SIG-M5 treated with dmso at 0.1 percent for 504 hours (cell line): Measurements from ENCODE around the gene HENMT1.

Experiments
- DNase-seq: peaks from one replicate; lab custom pipeline; 2025; ENCODE audit not compliant: unreplicated experiment; lab: John Stamatoyannopoulos, UW

The HENMT1 gene

GRCh38 chr1:108628665-108629064, 32.2 kb downstream of the HENMT1 start:
- DNase-seq, result no peak

DNA sequence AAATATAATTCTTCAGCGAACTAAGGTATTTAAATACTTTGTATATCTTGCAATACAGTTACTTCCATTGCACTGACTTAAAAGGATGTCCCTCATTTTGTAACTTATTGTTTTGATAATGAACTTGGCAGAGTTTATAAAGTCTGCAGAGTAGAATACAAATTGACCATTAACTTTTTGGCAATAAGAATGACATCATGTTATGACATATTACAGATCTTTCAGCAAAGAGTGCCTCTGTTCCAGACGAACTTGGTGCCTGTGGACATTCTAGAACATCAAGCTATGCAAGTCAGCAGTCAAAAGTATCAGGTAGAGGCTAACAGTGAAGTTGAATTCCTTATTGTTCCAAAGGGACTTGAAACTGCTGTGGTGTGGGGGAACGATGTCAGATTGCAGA, 32.9 kb downstream of the HENMT1 start:
- DNase-seq, result no peak

GRCh38 chr1:108627256-108627655, 33.6 kb downstream of the HENMT1 start:
- no peak for DNase-seq

DNA sequence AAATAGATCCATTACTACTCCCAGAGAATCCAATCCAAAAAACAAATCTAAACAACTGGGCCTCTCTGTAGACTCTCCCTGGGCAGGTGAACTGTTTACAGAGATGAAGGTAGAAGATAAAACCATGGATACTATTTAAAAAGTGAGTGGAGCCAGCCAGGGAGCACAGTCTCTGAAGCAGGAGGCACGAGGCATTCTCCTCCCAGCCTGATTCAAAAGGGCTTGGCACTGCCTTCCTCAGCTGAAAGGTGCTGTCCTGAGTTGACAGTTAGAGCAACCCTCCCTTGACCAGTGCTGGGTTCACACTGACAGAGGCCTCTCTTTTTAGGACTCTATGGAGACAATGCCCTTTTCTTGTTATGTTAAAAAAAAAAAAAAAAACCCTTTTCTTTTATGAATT, 36.8 kb downstream of the HENMT1 start:
- no peak for DNase-seq

DNA sequence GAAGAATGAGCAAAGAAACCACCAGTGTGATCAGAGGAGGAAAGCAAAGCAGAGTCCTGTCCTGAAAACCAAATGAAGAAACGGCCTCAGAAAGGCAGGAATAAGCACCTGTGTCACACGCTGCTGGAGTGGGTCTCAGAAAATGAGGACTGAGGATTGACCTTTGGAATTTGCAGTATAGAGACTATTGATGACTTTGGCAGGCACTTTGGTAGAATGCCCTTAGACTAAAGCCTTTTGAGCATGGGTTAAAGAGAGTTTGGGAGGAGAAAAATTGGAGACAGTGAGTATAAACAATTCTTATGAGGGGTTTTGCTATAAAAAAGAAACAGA, 43.2 kb downstream of the HENMT1 start:
- no peak for DNase-seq

- DNase-seq, result no peak
Observed at GRCh38 chr1:108617008-108617723, 43.7 kb downstream of the HENMT1 start.

GRCh38 chr1:108615544-108615943, 45.3 kb downstream of the HENMT1 start:
- DNase-seq, result no peak

- DNase-seq, result no peak
Observed at GRCh38 chr1:108612496-108612895, 48.4 kb downstream of the HENMT1 start.

- DNase-seq, result no peak
Observed at GRCh38 chr1:108611984-108612383, 48.9 kb downstream of the HENMT1 start.

GRCh38 chr1:108610073-108610472, 50.8 kb downstream of the HENMT1 start:
- DNase-seq, result no peak

DNA sequence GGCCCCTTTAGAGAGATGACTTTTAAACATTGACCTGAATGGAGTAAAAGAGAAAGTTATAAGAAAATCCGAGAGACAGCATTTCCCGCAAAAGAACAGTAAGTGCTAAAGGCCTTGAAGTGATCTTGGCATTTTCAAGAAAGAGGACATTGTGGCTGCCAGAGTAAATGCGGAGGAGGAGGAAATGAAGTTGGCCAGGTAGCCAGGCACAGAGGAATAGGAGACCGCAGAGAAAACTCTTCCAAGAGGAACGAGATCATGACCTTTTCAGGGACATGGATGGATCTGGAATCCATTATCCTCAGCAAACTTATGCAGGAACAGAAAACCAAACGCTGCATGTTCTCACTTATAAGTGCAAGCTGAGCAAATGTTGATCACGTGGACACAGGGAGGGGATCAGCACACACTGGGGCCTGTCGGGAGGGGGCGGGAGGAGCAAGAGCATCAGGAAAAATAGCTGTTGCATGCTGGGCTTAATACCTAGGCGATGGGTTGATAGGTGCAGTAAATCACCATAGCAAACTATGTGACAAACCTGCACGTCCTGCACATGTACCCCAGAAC, 51.3 kb downstream of the HENMT1 start:
- DNase-seq, result no peak

- DNase-seq, result no peak
Observed at GRCh38 chr1:108606478-108606877, 54.4 kb downstream of the HENMT1 start.

GRCh38 chr1:108605633-108606032, 55.3 kb downstream of the HENMT1 start:
- DNase-seq, result no peak

DNA sequence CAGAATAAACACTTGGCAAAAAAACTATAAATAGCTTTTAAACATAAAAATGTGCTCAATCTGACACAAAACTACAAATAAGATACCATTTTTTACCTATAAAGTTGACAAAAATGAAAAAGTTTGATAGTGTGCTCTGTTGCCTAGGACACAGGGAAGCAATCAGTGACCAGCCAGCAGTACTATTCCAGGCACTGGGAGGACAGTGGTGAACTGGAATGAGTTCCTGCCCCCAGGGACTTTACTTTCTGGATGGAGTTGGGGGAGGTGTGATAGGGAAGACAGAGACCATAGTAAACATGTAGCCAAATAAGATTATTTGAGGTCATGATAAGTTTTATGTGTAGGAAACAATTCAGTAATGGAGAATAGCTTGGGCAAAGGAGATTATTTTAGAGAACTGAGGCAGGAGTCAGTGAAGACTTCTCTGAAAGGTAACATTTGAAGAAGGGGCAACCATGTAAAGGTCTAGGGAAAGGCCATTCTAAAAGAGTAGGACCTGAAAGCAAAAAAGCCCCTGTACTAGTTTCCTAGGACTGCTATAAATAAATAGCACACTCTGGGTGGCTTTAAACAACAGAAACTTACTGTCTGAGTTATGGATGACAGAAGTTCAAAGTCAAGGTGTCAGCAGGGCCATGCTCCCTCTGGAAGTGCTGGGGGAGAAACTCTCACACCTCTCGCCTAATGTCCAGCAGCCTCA, 59.0 kb downstream of the HENMT1 start:
- no peak for DNase-seq

DNA sequence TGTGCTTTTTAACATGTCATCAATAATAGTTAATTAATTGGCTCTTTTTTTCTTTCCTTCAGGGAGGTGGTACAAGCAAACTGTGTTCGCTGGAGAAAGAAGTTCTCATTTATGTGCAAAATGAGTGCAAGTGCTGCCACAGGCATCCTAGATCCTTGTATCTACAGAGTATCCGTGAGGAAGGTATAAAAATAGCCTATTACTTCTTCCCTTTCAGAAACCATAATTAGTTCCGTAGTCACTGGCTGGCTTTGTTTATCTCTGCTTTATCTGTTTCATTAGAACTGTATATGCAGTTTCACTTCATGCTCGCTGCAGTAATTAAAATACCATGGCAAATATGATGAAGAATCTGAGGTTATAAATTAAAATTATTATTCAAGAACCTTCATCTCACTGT, 60.4 kb downstream of the HENMT1 start:
- no peak for DNase-seq

DNA sequence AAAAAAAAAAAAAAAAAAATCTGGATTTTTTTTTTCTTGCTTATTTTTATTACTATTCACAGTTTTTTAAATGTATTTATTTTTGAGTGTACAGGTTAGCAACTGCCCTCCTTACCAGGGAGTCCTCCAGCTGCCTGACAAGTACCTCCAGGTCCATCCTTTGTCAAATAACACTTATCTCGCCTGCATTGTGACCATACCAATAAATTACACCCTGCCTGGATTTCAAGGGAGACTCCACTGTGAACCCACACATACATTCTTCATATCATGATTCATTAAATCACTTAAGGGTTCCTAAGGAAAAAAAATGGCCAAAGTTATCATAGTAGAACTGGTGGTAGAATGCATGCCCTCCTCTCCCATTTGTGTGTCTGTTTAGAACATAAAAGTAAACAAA, 62.6 kb downstream of the HENMT1 start:
- DNase-seq, result no peak
